IPS DF 19.7 (cell line): ENCODE measurements around the gene SLC25A29.

ENCODE experiments used
- DNase-seq: peaks from one replicate; pipeline ENCODE4 v3.0.0-alpha.2; 2013; ENCODE audit warnings: low read depth, low spot score

SLC25A29 gene

GRCh38 chr14:100281286-100282082 is 24.8 kb downstream of the SLC25A29 start:
- no peak for DNase-seq

GRCh38 chr14:100279563-100279962 is 26.7 kb downstream of the SLC25A29 start:
- no peak for DNase-seq

DNA sequence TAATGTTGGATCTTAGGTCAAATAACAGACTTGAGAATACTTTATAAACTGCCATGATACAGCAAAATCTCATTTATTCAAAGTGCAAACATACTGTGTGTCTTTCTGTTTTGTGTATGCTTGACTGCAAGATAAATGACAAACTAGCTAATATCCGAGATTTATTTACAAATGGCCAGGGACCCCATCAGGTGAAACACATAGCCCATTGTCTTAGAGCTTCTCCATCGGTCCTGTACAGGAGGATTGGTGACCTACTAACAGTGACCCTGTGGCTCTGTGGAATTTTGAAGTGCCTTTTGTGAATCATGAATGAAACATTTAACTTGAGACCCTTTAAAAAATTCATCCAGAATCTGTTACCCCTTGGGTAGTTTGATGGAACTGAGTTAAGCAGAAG is 27.1 kb downstream of the SLC25A29 start:
- no peak for DNase-seq

- no peak for DNase-seq
Measured at GRCh38 chr14:100278702-100279101, 27.5 kb downstream of the SLC25A29 start.

- DNase-seq: no peak
Measured at GRCh38 chr14:100275214-100275613, 31.0 kb downstream of the SLC25A29 start.

GRCh38 chr14:100274250-100274649 is 32.0 kb downstream of the SLC25A29 start:
- DNase-seq: no peak

DNA sequence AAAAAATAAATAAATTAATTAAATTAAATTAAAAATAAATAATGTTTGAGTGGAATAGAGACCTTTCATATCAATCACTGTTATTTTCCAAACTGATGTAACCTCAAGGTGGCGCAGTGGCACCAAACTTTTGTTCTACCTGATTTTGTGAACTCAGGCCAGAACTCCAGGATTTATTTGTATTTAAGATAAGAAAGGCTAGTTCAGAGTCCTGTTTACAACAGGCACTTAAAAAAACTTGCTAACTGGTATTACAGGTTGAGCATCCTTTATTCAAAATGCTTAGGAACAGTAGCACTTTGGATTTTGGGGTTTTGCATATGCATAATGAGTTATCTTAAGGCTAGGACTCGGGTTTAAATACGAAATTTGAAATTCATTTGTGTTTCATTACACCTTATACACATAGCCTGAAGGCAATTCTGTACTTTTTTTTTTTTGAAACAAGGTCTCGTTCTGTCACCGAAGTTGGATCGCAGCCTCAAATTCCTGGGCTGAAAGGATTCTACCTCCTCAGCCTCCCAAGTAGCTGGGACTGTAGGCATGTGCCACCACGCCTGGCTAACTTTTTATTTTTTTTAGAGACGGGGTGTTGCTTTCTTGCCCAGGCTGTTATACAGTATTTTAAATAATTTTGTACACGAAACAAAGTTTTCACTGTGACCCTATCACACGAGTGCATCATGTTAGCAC is 34.9 kb downstream of the SLC25A29 start:
- DNase-seq: no peak

DNA sequence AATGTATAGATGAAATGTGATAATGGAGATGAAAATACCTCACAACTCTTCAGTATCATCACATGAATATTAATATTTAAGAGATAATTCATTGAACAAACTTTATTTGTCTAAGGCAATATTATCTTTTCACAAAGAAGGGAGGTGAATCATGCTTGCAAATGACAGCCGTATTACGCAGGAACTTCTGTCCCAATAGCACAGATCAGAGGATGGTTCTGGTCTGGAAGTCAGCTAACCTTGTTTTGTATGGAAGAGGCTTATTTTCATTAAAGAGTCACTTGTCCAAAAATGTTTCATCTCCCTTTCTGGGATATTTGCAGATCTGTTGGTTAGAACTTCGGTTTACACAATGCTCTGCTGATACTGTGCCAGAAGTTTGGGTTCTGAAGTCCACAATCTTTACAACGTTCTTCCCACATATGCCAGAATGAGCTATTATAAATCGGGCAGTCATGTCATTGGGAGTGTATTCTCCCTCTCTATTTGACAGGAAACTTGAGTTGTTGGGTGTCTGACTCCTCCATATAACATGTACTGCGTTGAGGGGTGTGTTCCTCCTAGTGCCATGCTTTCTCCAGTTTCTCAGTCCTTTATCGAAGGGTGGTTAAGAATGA is 37.5 kb downstream of the SLC25A29 start:
- no peak for DNase-seq

DNA sequence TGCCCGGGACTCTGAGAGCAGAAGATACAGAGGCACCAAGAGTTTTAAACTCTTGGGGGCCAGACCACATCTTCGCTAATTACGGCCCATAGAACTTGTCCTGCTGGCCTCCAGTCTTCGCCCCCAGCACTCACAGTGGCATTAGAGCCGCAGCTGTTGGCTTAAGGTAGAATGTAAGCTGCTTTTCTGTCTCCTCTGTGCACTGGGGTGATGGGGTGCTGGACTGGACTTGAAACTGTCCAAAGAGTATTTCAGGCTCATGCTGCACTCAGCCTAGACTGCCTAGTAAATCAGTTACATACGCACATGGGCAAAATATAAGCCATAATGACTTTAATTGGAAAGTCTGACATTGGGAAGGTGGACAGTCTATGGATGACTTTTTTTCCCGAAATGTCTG is 38.3 kb downstream of the SLC25A29 start:
- DNase-seq: no peak

GRCh38 chr14:100263141-100263540 is 43.1 kb downstream of the SLC25A29 start:
- no peak for DNase-seq

GRCh38 chr14:100262545-100262944 is 43.7 kb downstream of the SLC25A29 start:
- no peak for DNase-seq

DNA sequence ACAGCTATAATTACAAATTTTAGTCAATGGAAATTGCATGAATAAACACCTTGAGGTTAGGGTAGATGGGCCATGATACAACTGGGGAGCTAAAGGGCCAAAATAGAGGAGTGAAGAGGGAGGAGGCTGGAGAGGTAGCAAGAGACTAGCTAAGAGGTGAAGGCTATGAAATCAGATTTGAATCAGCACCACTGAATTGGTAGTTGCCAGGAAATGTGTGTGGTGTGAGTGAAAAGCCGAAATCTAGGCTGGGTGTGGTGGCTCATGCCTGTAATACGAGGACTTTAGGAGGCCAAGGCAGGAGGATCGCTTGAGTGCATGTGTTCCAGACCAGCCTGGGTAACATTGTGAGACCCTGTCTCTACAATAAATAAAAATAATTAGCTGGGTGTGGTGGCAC is 44.6 kb downstream of the SLC25A29 start:
- DNase-seq: no peak

- DNase-seq: no peak
Measured at GRCh38 chr14:100256339-100256895, 49.8 kb downstream of the SLC25A29 start.

GRCh38 chr14:100252684-100253083 is 53.6 kb downstream of the SLC25A29 start:
- DNase-seq: no peak

DNA sequence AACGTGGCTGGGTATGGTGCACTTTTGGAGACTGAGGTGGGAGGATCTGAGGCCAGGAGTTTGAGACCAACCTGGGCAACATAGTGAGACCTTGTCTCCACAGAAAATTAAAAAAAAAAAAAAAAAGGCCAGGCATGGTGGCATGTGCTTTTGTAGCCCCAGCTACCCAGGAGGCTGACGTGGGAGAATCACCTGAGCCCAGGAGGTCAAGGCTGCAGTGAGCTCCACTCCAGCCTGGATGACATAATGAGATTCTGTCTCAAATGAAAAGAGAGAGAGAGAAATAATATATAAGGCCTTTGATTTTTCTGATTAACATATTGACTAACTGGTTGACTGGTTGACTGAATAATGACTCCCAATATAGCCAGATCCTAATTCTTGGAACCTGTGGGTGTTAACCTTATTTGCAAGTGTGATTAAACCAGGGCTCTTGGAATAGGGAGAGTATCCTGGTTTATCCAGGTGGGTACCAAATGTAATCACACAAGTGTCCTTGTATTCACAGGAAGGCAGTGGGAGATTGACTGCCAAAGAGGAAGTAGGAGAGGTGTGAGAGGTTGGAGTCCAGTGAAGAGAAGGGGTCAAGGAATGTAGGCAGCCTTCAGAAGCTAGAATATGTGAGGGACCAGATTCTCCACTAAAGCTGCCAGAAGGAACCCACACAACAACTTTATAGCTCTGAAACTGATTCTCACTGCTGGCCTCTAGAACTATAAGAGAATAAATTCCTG is 55.3 kb downstream of the SLC25A29 start:
- no peak for DNase-seq

DNA sequence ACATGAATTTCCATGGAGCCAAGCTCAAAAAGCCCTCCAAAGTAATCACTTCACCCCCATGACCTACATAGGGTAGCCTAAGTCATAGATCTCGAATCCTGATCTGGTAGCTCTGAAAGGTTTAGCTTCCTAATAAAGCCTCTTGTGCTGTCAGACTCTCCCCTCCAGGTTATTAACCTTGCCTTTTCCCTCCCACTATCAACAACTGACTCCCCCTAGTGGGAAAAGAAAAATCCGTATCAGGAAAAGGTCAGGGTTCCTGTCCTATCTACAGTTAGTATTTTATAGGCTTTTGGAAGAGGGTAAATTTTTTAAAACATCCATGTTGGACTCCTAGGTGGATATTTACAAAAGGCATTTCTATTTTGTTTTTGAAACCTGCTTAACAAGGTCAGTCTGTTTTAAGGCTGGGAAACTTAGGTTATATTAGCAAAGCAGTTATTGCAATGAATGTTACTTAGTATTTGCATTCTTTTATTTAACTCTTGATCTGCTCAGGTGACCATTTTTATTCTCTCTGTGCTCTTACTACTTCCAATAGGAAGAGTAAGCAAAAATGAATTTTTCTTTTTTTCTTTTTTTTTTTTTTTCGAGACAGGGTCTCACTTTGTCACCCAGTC is 59.3 kb downstream of the SLC25A29 start:
- no peak for DNase-seq

DNA sequence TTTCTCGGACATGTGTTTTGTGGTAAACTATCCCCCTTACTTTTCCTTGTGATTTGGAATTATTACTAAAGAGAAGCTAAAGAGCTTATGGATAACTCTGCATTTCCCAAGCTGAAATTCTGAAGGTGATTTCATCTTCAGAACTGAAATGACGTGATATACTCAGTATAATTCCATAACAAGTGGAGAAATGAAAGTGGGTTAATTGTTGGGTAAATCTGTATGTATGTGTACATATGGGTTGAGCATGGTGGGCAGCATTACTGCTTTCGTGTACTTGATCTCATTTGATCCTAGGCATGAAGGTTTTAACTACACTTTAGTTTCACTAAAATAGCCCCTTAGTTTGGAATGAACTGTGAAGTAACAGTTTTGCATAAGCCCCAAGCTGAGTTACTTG is 63.2 kb downstream of the SLC25A29 start:
- DNase-seq: no peak

DNA sequence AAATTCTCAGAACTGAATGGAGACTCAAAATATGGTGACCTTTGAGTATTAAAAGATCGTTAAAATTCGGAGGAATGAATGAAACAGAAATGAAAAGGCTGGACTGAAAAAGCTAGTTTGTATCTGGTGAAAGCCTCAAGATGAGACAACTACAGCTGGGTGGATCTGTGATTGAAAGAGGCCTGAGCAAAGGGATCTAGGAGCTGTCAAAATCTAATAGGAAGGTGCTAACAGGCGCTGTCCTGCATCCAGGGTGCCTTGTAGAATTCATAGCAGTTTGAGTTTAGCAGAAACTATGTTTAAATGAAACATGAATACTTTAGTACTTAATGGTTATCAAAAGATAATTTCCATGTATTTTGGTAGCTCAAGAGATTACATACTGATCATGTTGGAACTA is 65.0 kb downstream of the SLC25A29 start:
- DNase-seq: no peak
